HFF-Myc (cell line): ENCODE measurements around the gene KIF21A.

Experiments used
- DNase-seq: peaks from one replicate; pipeline ENCODE4 v3.0.0-alpha.2; 2011; ENCODE audit warnings: low read depth; ENCODE audit errors: extremely low read depth
- H3K4me3 ChIP-seq: replicated peaks from 2 replicates; pipeline ENCODE4 v1.5.1; 2011; ENCODE audit warnings: low read depth, mild to moderate bottlenecking, control low read depth, low read length
- CTCF ChIP-seq: IDR thresholded peaks from 2 replicates; pipeline ENCODE4 v1.5.1; 2012; ENCODE audit warnings: mild to moderate bottlenecking, low read depth, low read length, control low read depth; ENCODE audit errors: missing control alignments

KIF21A gene

GRCh38 chr12:39327510-39327909, 115.4 kb downstream of the KIF21A start:
- no peak for DNase-seq
- TF ChIP-seq CTCF, result no peak

GRCh38 chr12:39319180-39319579, 123.7 kb downstream of the KIF21A start:
- no peak overlapping the region for H3K4me3 ChIP-seq
- no peak for TF ChIP-seq CTCF
- DNase-seq, result no peak

More at GRCh38 chr12:39327510-39327909, 115.4 kb downstream of the KIF21A start:
- no peak overlapping the region for H3K4me3 ChIP-seq

GRCh38 chr12:39314547-39314946, 128.4 kb downstream of the KIF21A start:
- no peak for TF ChIP-seq CTCF
- no peak for DNase-seq
- no peak overlapping the region for H3K4me3 ChIP-seq

- DNase-seq, result no peak
- no peak for TF ChIP-seq CTCF
- no peak overlapping the region for H3K4me3 ChIP-seq
These were observed 133.4 kb downstream of the KIF21A start for GRCh38 chr12:39309516-39309915.

- no peak for TF ChIP-seq CTCF
- no peak overlapping the region for H3K4me3 ChIP-seq
- DNase-seq, result no peak
These were observed 141.5 kb downstream of the KIF21A start for GRCh38 chr12:39301422-39301821.

GRCh38 chr12:39300799-39301198, 142.1 kb downstream of the KIF21A start:
- no peak overlapping the region for H3K4me3 ChIP-seq
- no peak for TF ChIP-seq CTCF
- no peak for DNase-seq

GRCh38 chr12:39297891-39298290, 145.0 kb downstream of the KIF21A start:
- DNase-seq, result no peak
- H3K4me3 ChIP-seq, result no peak overlapping the region
- no peak for TF ChIP-seq CTCF
